A549 (cell line): ENCODE measurements around the gene COL4A5. TPM values are rescaled to one million over a fixed set of nuclear protein-coding genes. Genes with fewer than 3 reads are reported as not detected.
"Not testable (repeated sequence)": the region's sequence is repeated elsewhere in the genome, so short reads cannot be mapped to it uniquely, and the experiment has no call there.

Experiments used
- ATAC-seq, 2 experiments: fragments of 200-7000 bp in 1 of 2; fragments of >200 bp in 1 of 2; cut with Nextera tagmentation in 1 of 2; cut with Tn5 transposase in 1 of 2; 3 replicates each; pipeline versions ENCODE4 v1.8.0 to v1.9.1; 2018 to 2020; ENCODE audit warnings: mild to moderate bottlenecking in 1 of 2, moderate library complexity in 1 of 2
- CTCF ChIA-PET: fragments of 300-600 bp; sonication (Branson Sonifier 250); formaldehyde crosslinking; extraction: SDS; loops from one replicate; lab custom pipeline; 2021; ENCODE audit warnings: antibody characterized with exemption, inconsistent platforms; lab: Yijun Ruan, JAX
- POLR2A ChIA-PET: fragments of 350-600 bp; formaldehyde crosslinking; extraction: SDS; loops from one replicate; lab custom pipeline; 2021; ENCODE audit warnings: antibody characterized with exemption, inconsistent platforms; lab: Yijun Ruan, JAX
- DNase-seq, 2 experiments: peaks; one replicate each; pipeline versions ENCODE4 v3.0.0 to v3.0.0-alpha.2; 2011 to 2016; ENCODE audit warnings: low read depth in 1 of 2, low spot score in 1 of 2
- FAIRE-seq: peaks from 2 replicates; lab custom pipeline; 2011; peaks lifted over from hg19 to GRCh38; lab: Jason Lieb, UNC
- H3K27ac ChIP-seq, 2 experiments: fragments of >200 bp; sonication (Bioruptor Twin); formaldehyde crosslinking; 3 replicates each; pipeline ENCODE4 v1.5.1; 2016 to 2017
- H3K4me1 ChIP-seq: fragments of >200 bp; sonication (Bioruptor Twin); formaldehyde crosslinking; 3 replicates; pipeline ENCODE4 v1.6.1; 2016
- H3K4me2 ChIP-seq: fragments of >200 bp; sonication (Bioruptor Twin); formaldehyde crosslinking; 3 replicates; pipeline ENCODE4 v1.6.1; 2016
- H3K4me3 ChIP-seq: fragments of >200 bp; sonication (Bioruptor Twin); formaldehyde crosslinking; 3 replicates; pipeline ENCODE4 v1.5.1; 2016
- H3K9me3 ChIP-seq: fragments of >200 bp; sonication (Bioruptor Twin); formaldehyde crosslinking; 3 replicates; pipeline ENCODE4 v1.6.1; 2016
- CHD4 ChIP-seq: fragments of 200-600 bp; sonication (generic); IDR thresholded peaks from 2 replicates; pipeline ENCODE4 v1.6.1; 2016; ENCODE audit warnings: antibody characterized with exemption, mild to moderate bottlenecking, borderline replicate concordance
- EHF ChIP-seq: fragments of 250-450 bp; sonication (Bioruptor Pico); IDR thresholded peaks from 2 replicates; pipeline ENCODE4 v1.5.0; 2020; ENCODE audit warnings: mild to moderate bottlenecking
- ESRRA ChIP-seq: fragments of 150-350 bp; IDR thresholded peaks from 2 replicates; pipeline ENCODE4 v1.6.1; 2014; ENCODE audit warnings: mild to moderate bottlenecking, low read length, borderline replicate concordance
- GATA3 ChIP-seq: IDR thresholded peaks from 2 replicates; pipeline ENCODE4 v1.6.1; 2012; ENCODE audit warnings: borderline replicate concordance
- HEYL ChIP-seq: fragments of 250-450 bp; sonication (Bioruptor Pico); IDR thresholded peaks from 2 replicates; pipeline ENCODE4 v1.8.0; 2021; ENCODE audit warnings: mild to moderate bottlenecking, moderate library complexity
- HOXB13 ChIP-seq: fragments of 250-450 bp; sonication (Bioruptor Pico); IDR thresholded peaks from 2 replicates; pipeline ENCODE4 v1.5.0; 2020; ENCODE audit warnings: low read depth, mild to moderate bottlenecking, moderate library complexity
- KDM1A ChIP-seq: fragments of 200-600 bp; sonication (generic); IDR thresholded peaks from 2 replicates; pipeline ENCODE4 v1.6.1; 2016; ENCODE audit warnings: low read depth, mild to moderate bottlenecking
- MAFK ChIP-seq: fragments of 450-650 bp; IDR thresholded peaks from 2 replicates; pipeline ENCODE4 v1.6.1; 2014; ENCODE audit not compliant: partially characterized antibody
- MAZ ChIP-seq: fragments of 150-350 bp; IDR thresholded peaks from 2 replicates; pipeline ENCODE4 v1.6.1; 2014; ENCODE audit warnings: antibody characterized with exemption, low read depth, low read length, borderline replicate concordance
- NFE2L2 ChIP-seq: fragments of 150-350 bp; conservative IDR thresholded peaks from 2 replicates; pipeline ENCODE4 v1.6.1; 2014; ENCODE audit warnings: low read length
- PHF8 ChIP-seq: fragments of 200-600 bp; sonication (generic); IDR thresholded peaks from 2 replicates; pipeline ENCODE4 v1.6.1; 2016; ENCODE audit warnings: low read depth, mild to moderate bottlenecking, antibody characterized with exemption, moderate library complexity, borderline replicate concordance
- POLR2A ChIP-seq: IDR thresholded peaks from 2 replicates; pipeline ENCODE4 v1.6.1; 2012; ENCODE audit warnings: mild to moderate bottlenecking, low read length
- RAD21 ChIP-seq, 2 experiments: fragments of >200 bp in 1 of 2; sonication (Bioruptor Twin) in 1 of 2; formaldehyde crosslinking in 1 of 2; IDR thresholded peaks in 1 of 2; conservative IDR thresholded peaks in 1 of 2; 2 replicates in 1 of 2; 3 replicates in 1 of 2; pipeline ENCODE4 v1.6.1; 2012 to 2018; ENCODE audit warnings: inconsistent platforms in 1 of 2
- RCOR1 ChIP-seq: fragments of 150-350 bp; IDR thresholded peaks from 2 replicates; pipeline ENCODE4 v1.6.1; 2014; ENCODE audit warnings: antibody characterized with exemption, low read length, low read depth
- SMC3 ChIP-seq: fragments of >200 bp; sonication (Bioruptor Twin); formaldehyde crosslinking; IDR thresholded peaks from 3 replicates; pipeline ENCODE4 v1.6.1; 2018; ENCODE audit warnings: inconsistent platforms
- ZFP36 ChIP-seq: fragments of 450-650 bp; IDR thresholded peaks from 2 replicates; pipeline ENCODE4 v1.6.1; 2014; ENCODE audit warnings: borderline replicate concordance; ENCODE audit not compliant: partially characterized antibody
- WGBS: methylation state at CpG from one replicate; pipeline ENCODE4 v1.1.6; 2017; ENCODE audit errors: missing lambda C conversion rate; 5-methylcytosine and 5-hydroxymethylcytosine counted together
- polyA plus RNA-seq, 4 experiments: library from polyadenylated mRNA; depleted of rRNA in 3 of 4; stranded (reverse); fragments of >200 nt; fragmentation: RNase III in 1 of 4; extraction: RNeasy Plus Mini Kit Qiagen cat#74134 plus additional on column Dnase treatment in 1 of 4; gene quantifications; 2 replicates in 3 of 4; 3 replicates in 1 of 4; pipeline ENCODE4 v1.2.3, GENCODE V29; 2011 to 2017
- TF ChIP-seq, protein P1 (sequence below): fragments of >200 bp; sonication (Bioruptor Twin); formaldehyde crosslinking; IDR thresholded peaks from 2 replicates; pipeline ENCODE4 v1.6.1; 2016
- TF ChIP-seq, protein P2 (sequence below): fragments of 150-350 bp; IDR thresholded peaks from 2 replicates; pipeline ENCODE4 v1.6.1; 2014; ENCODE audit warnings: low read depth, mild to moderate bottlenecking, low read length
- TF ChIP-seq, protein P3 (sequence below): fragments of 250-450 bp; sonication (Bioruptor Pico); IDR thresholded peaks from 2 replicates; pipeline ENCODE4 v1.5.0; 2021; ENCODE audit warnings: mild to moderate bottlenecking, moderate library complexity, borderline replicate concordance
- TF ChIP-seq, protein P4 (sequence below): fragments of 450-650 bp; IDR thresholded peaks from 2 replicates; pipeline ENCODE4 v1.6.1; 2014; ENCODE audit warnings: antibody characterized with exemption
- TF ChIP-seq, protein P5 (sequence below): IDR thresholded peaks from 2 replicates; pipeline ENCODE4 v1.6.1; 2012
- TF ChIP-seq, protein P6 (sequence below): fragments of >200 bp; sonication (Bioruptor Twin); formaldehyde crosslinking; IDR thresholded peaks from 3 replicates; pipeline ENCODE4 v1.5.1; 2016

The COL4A5 gene
- polyA plus RNA-seq, 2 of the 4 experiments (the other 2 are of a cell fraction), result 17.5 to 48.6 TPM

DNA sequence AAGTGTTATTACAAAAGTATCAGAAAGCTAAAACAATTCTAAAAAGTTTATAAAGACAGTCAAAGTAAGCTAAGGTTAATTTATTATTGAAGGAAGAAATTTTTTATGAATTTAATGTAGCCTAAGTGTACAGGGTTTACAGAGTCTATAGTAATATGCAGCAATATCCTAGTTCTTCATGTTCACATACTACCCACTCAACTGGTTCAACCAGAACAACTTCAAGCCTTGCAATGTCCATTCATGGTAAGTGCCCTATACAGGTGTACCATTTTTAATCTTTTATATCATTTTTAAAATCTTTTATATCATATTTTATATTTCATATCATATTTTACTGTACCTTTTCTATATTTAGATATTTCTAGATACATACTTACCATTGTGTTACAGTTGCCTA is 34.3 kb downstream of the COL4A5 start (continued):
- TF ChIP-seq ZFP36 (no peak), HEYL (no peak)

DNA sequence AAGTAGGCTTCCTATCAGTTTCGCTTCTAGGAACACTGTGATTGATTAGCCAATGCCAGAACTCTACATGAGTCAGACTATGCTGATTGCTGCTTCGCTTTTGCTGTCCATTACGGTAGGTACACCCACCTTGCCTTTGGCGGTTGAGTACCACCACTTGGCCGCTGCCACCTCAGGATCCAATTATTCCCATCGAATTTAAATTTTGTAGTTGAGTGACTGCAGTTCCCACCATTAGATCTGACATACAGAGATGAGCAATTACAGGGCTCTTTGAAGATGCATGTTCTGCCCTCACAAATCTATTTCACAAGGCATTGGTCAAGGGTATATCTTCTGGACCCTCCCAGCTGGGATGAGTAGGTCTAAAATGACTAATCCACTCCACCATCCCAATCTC is 41.9 kb downstream of the COL4A5 start:
- WGBS, result 86% methylated on average over 6 of the region's 6 CpGs
- DNase-seq, POLR2A ChIA-PET: not testable (repeated sequence)

DNA sequence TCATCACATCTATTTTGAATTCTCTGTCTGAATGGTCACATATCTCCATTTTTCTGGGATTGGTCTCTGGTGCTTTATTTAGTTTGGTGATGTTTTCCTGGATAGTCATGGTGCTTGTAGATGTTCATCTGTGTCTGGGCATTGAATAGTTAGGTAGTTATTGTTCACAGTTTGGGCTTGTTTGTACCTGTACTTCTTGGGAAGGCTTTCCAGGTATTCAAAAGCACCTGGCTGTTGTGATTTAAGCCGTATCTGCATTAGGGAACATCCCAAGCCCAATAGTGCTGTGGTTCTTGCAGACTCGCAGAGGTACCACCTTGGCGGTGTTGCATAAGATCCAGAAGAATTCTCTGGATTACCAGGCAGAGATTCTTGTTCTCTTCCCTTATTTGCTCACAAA is 44.6 kb downstream of the COL4A5 start:
- Histone ChIP-seq H3K4me3 (no peak overlapping the region), H3K9me3 (0 out of 3 replicates have a peak, but pooled peaks cover 5% of the 10 kb centered on the region), H3K4me2 (no peak overlapping the region), H3K4me1 (peaks cover 18% of the 10 kb centered on the region), H3K27ac (no peak overlapping the region)
- POLR2A ChIA-PET, result no interaction called here
- 100% methylated on average over 3 of the region's 3 CpGs for WGBS
- ATAC-seq, result no peak
- DNase-seq, result no peak
- CTCF ChIA-PET, result no interaction called here
- no peak for TF ChIP-seq MAFK
- no peak for FAIRE-seq

More for the DNA sequence above, 41.9 kb downstream of the COL4A5 start:
- H3K4me1 ChIP-seq, H3K4me2 ChIP-seq, FAIRE-seq, H3K4me3 ChIP-seq, ATAC-seq, CTCF ChIA-PET, H3K27ac ChIP-seq, H3K9me3 ChIP-seq: not testable (repeated sequence)

DNA sequence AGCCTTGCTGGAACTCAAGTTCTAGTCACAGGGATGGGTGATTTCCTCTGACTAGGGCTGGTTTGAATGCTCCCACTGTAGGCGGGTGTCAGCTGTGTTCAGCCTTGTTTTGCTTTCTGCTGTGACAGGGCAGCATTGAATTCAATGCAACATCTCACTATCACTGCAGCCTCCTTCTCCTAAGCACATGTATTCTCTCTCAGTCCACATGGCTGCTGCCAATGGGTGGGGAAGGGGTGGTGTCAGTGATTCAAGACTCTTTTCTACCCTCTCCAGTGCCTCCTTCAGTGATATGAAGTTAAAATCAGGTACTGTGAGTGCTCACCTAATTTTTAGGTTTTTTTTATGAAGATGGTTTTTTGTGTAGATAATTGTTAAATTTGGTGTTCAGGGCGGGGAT is 46.3 kb downstream of the COL4A5 start:
- Histone ChIP-seq H3K9me3 (0 out of 3 replicates have a peak, but pooled peaks cover 5% of the 10 kb centered on the region), H3K4me2 (no peak overlapping the region), H3K27ac (no peak overlapping the region), H3K4me3 (no peak overlapping the region), H3K4me1 (peaks cover 20% of the 10 kb centered on the region)
- FAIRE-seq, result no peak
- WGBS, result 82% methylated on average over 2 of the region's 2 CpGs
- ATAC-seq, result no peak
- TF ChIP-seq MAZ (no peak), GATA3 (no peak), NFE2L2 (no peak), PHF8 (no peak), CHD4 (no peak), POLR2A (no peak), RAD21 (conservative IDR thresholded peaks at IDR 0.05 in 1 of 2, IDR thresholded peaks at IDR 0.05 in 1 of 2) (no peak), KDM1A (no peak), HOXB13 (CRISPR knock-in tag) (no peak), RCOR1 (no peak), EHF (no peak), SMC3 (no peak), ESRRA (no peak)
- TF ChIP-seq, protein P1, sequence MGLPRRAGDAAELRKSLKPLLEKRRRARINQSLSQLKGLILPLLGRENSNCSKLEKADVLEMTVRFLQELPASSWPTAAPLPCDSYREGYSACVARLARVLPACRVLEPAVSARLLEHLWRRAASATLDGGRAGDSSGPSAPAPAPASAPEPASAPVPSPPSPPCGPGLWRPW, result no peak
- TF ChIP-seq, protein P2, sequence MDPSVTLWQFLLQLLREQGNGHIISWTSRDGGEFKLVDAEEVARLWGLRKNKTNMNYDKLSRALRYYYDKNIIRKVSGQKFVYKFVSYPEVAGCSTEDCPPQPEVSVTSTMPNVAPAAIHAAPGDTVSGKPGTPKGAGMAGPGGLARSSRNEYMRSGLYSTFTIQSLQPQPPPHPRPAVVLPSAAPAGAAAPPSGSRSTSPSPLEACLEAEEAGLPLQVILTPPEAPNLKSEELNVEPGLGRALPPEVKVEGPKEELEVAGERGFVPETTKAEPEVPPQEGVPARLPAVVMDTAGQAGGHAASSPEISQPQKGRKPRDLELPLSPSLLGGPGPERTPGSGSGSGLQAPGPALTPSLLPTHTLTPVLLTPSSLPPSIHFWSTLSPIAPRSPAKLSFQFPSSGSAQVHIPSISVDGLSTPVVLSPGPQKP, result no peak
- TF ChIP-seq, protein P3, sequence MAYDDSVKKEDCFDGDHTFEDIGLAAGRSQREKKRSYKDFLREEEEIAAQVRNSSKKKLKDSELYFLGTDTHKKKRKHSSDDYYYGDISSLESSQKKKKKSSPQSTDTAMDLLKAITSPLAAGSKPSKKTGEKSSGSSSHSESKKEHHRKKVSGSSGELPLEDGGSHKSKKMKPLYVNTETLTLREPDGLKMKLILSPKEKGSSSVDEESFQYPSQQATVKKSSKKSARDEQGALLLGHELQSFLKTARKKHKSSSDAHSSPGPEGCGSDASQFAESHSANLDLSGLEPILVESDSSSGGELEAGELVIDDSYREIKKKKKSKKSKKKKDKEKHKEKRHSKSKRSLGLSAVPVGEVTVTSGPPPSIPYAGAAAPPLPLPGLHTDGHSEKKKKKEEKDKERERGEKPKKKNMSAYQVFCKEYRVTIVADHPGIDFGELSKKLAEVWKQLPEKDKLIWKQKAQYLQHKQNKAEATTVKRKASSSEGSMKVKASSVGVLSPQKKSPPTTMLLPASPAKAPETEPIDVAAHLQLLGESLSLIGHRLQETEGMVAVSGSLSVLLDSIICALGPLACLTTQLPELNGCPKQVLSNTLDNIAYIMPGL (CRISPR knock-in tag), result no peak
- TF ChIP-seq, protein P4, sequence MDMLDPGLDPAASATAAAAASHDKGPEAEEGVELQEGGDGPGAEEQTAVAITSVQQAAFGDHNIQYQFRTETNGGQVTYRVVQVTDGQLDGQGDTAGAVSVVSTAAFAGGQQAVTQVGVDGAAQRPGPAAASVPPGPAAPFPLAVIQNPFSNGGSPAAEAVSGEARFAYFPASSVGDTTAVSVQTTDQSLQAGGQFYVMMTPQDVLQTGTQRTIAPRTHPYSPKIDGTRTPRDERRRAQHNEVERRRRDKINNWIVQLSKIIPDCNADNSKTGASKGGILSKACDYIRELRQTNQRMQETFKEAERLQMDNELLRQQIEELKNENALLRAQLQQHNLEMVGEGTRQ, result no peak
- TF ChIP-seq, protein P5, sequence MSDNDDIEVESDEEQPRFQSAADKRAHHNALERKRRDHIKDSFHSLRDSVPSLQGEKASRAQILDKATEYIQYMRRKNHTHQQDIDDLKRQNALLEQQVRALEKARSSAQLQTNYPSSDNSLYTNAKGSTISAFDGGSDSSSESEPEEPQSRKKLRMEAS, result no peak
- TF ChIP-seq, protein P6, sequence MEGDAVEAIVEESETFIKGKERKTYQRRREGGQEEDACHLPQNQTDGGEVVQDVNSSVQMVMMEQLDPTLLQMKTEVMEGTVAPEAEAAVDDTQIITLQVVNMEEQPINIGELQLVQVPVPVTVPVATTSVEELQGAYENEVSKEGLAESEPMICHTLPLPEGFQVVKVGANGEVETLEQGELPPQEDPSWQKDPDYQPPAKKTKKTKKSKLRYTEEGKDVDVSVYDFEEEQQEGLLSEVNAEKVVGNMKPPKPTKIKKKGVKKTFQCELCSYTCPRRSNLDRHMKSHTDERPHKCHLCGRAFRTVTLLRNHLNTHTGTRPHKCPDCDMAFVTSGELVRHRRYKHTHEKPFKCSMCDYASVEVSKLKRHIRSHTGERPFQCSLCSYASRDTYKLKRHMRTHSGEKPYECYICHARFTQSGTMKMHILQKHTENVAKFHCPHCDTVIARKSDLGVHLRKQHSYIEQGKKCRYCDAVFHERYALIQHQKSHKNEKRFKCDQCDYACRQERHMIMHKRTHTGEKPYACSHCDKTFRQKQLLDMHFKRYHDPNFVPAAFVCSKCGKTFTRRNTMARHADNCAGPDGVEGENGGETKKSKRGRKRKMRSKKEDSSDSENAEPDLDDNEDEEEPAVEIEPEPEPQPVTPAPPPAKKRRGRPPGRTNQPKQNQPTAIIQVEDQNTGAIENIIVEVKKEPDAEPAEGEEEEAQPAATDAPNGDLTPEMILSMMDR, result no peak
- POLR2A ChIA-PET, result no interaction called here
- no peak for DNase-seq
- CTCF ChIA-PET, result no interaction called here
